ENCODE data around the gene EARS2. TPM values are rescaled to one million over a fixed set of nuclear protein-coding genes. Genes with fewer than 3 reads are reported as not detected.

EARS2 gene
- total and polyA plus RNA-seq, 9 of the 15 experiments (the other 6 are each of a cell fraction or from before 2014, with no cell fraction given) = 17.6 to 58.6 (median 36.3) TPM

GRCh38 chr16:23505180-23505665, 51.9 kb downstream of the EARS2 start:
- FAIRE-seq (no peak), DNase-seq (ENCODE audit: extremely low read depth in 1 of 4, low spot score in 3 of 4) (no peak), ATAC-seq (peak; percentile 9; the same call in 2 of the 3 replicates)
- Histone ChIP-seq H3K9ac (ENCODE audit: insufficient read depth in 1 of 2, low read depth in 2 of 2, low read length in 2 of 2) (peak overlapping the region in 1 of 2 experiments; percentile 83; a peak in 1 of 4 replicates), H3K36me3 (ENCODE audit: control insufficient read depth, insufficient read depth, low read length) (peaks cover 53% of the 10 kb centered on the region), H2AFZ (ENCODE audit: low read depth, low read length) (no peak overlapping the region), H3K4me1 (replicated peaks in 1 of 2; ENCODE audit: control insufficient read depth in 2 of 2, insufficient read depth in 2 of 2, low read length in 2 of 2) (peaks cover 36 to 48% of the 10 kb centered on the region in 2 experiments; a peak in 4 of 5 replicates), H3K9me1 (ENCODE audit: control insufficient read depth, insufficient read depth, low read length) (peaks cover 18% of the 10 kb centered on the region), H3K27me3 (ENCODE audit: control insufficient read depth in 2 of 2, insufficient read depth in 2 of 2, low read length in 2 of 2) (no peaks in the 10 kb centered on the region), H3K4me2 (ENCODE audit: insufficient read depth, low read length) (peak overlapping the region; percentile 53; the same call in 1 of the 2 replicates), H3K4me3 (no peak overlapping the region), H4K20me1 (replicated peaks; ENCODE audit: control insufficient read depth, insufficient read depth, low read length) (peaks cover 53% of the 10 kb centered on the region), H3K79me2 (ENCODE audit: control insufficient read depth, insufficient read depth, low read length) (peaks cover 100% of the 10 kb centered on the region), H3K9me3 (replicated peaks; ENCODE audit: control insufficient read depth, insufficient read depth, low read depth, low read length) (no peaks in the 10 kb centered on the region), H3K27ac (ENCODE audit: extremely low read depth, low read depth, low read length) (peak overlapping the region; percentile 4; the same call in 1 of the 3 replicates)
- in situ Hi-C loops (cut with MboI) = no loop called here
- intact Hi-C loops (cut with micrococcal nuclease) = loop anchor here (5.0 kb wide), 1 partner anchor 68 kb away; no protein-coding TSS in a partner anchor
- WGBS (ENCODE audit: insufficient coverage, low coverage, missing lambda C conversion rate) = 50% methylated on average over 9 of the region's 9 CpGs
- ChIA-PET CTCF (ENCODE audit: low intra/inter-chr PET ratio) (no interaction called here), POLR2A (interaction anchor here (0.8 to 2.1 kb wide), 5 partner anchors 9 to 222 kb away, joined by 3 to 9 read pairs (median 4); no protein-coding TSS in a partner anchor)
- TF ChIP-seq CBFA2T2 (conservative IDR thresholded peaks at IDR 0.05) (no peak), MNT (conservative IDR thresholded peaks at IDR 0.05) (peak in 1 of 2 experiments; percentile 9; a peak in 1 of 4 replicates), NR2C2 (CRISPR knock-in tag; IDR thresholded peaks at IDR 0.05) (no peak), NR2C2 (tag; IDR thresholded peaks at IDR 0.05) (peak; percentile 32; the same call in 1 of the 2 replicates), ZBTB33 (CRISPR knock-in tag; IDR thresholded peaks at IDR 0.05) (peak; percentile 92)
- BruUV-seq (replicated peaks) = no TSS peak
